Upper lobe of left lung (tissue), 4 donors: Measurements from ENCODE around the gene LAMA3.

Source experiments
- CTCF ChIP-seq, 6 experiments: fragments of 450-650 bp in 4 of 6; fragments of 200-600 bp in 2 of 6; sonication (generic) in 2 of 6; IDR thresholded peaks; one replicate each; pipeline ENCODE4 v1.5.1; 2016 to 2019; ENCODE audit warnings: antibody characterized with exemption in 6 of 6
- POLR2A ChIP-seq, 4 donors: fragments of 450-650 bp; IDR thresholded peaks; one replicate each; pipeline ENCODE4 v1.5.1; 2016 to 2017; ENCODE audit warnings: antibody characterized with exemption in 4 of 4, mild to moderate bottlenecking in 2 of 4
- POLR2AphosphoS5 ChIP-seq, 2 donors: sonication (generic); formaldehyde crosslinking; IDR thresholded peaks; one replicate each; pipeline ENCODE4 v1.5.1; 2017; ENCODE audit warnings: antibody characterized with exemption in 2 of 2

- TF ChIP-seq CTCF (IDR thresholded peaks at IDR 0.05) (no peak), POLR2AphosphoS5 (IDR thresholded peaks at IDR 0.05) (no peak), POLR2A (IDR thresholded peaks at IDR 0.05) (no peak)
These were observed 54.6 kb downstream of the LAMA3 start for GRCh38 chr18:23743733-23744333.
